AG09309 (cell line): ENCODE data around the gene RHOBTB1.

Experiments used
- DNase-seq: peaks from one replicate; pipeline ENCODE4 v3.0.0-alpha.2; 2010; ENCODE audit warnings: low read depth
- H3K4me3 ChIP-seq: 2 replicates; pipeline ENCODE4 v1.5.1; 2011; ENCODE audit warnings: mild to moderate bottlenecking, low read depth, low read length, moderate library complexity; ENCODE audit not compliant: control insufficient read depth
- CTCF ChIP-seq: IDR thresholded peaks from 2 replicates; pipeline ENCODE4 v1.5.1; 2011; ENCODE audit warnings: mild to moderate bottlenecking, low read depth, low read length, inconsistent platforms; ENCODE audit not compliant: insufficient read depth, control insufficient read depth; ENCODE audit errors: missing control alignments

The RHOBTB1 gene

GRCh38 chr10:60917331-60918280 lies 26.4 kb downstream of the RHOBTB1 start:
- no peak for TF ChIP-seq CTCF
- H3K4me3 ChIP-seq = no peak overlapping the region
- DNase-seq = no peak

GRCh38 chr10:60916025-60916424 lies 28.0 kb downstream of the RHOBTB1 start:
- DNase-seq = no peak
- H3K4me3 ChIP-seq = no peak overlapping the region
- no peak for TF ChIP-seq CTCF

GRCh38 chr10:60914690-60915141 lies 29.3 kb downstream of the RHOBTB1 start:
- no peak overlapping the region for H3K4me3 ChIP-seq
- TF ChIP-seq CTCF = no peak
- peak; percentile 98 for DNase-seq

GRCh38 chr10:60913657-60914056 lies 30.3 kb downstream of the RHOBTB1 start:
- TF ChIP-seq CTCF = no peak
- no peak for DNase-seq
- H3K4me3 ChIP-seq = no peak overlapping the region

- no peak for TF ChIP-seq CTCF
- DNase-seq = no peak
- H3K4me3 ChIP-seq = no peak overlapping the region
Measured at GRCh38 chr10:60913071-60913470, 30.9 kb downstream of the RHOBTB1 start.

GRCh38 chr10:60911715-60912114 lies 32.3 kb downstream of the RHOBTB1 start:
- no peak for TF ChIP-seq CTCF
- H3K4me3 ChIP-seq = no peak overlapping the region
- DNase-seq = no peak
